Spinal cord (tissue), 10 donors: ENCODE data around the gene ZNF827. TPM values are rescaled to one million over a fixed set of nuclear protein-coding genes. Genes with fewer than 3 reads are reported as not detected.
"Not testable (repeated sequence)": the region's sequence is repeated elsewhere in the genome, so short reads cannot be mapped to it uniquely, and the experiment has no call there.

Experiments
- DNase-seq, 6 donors: peaks; one replicate each; pipeline versions ENCODE4 v3.0.0 to v3.0.0-alpha.2; 2013 to 2015; ENCODE audit warnings: low spot score in 6 of 6, low read depth in 4 of 6
- H3K27ac ChIP-seq: one replicate; pipeline ENCODE4 v1.5.1; 2013; ENCODE audit warnings: low read depth, low read length, control low read depth
- H3K27me3 ChIP-seq: one replicate; pipeline ENCODE4 v1.6.1; 2013; ENCODE audit warnings: low read length; ENCODE audit not compliant: control insufficient read depth, insufficient read depth
- H3K36me3 ChIP-seq: one replicate; pipeline ENCODE4 v1.6.1; 2013; ENCODE audit warnings: low read length; ENCODE audit not compliant: control insufficient read depth, insufficient read depth
- H3K4me1 ChIP-seq: one replicate; pipeline ENCODE4 v1.6.1; 2013; ENCODE audit warnings: low read length; ENCODE audit not compliant: control insufficient read depth, insufficient read depth
- H3K4me3 ChIP-seq: one replicate; pipeline ENCODE4 v1.5.1; 2013; ENCODE audit warnings: low read depth, low read length, control low read depth
- H3K9me3 ChIP-seq: one replicate; pipeline ENCODE4 v1.6.1; 2013; ENCODE audit warnings: low read length; ENCODE audit not compliant: control insufficient read depth, insufficient read depth
- WGBS: methylation state at CpG from one replicate; pipeline ENCODE4 v1.1.5; 2013; ENCODE audit warnings: missing lambda C conversion rate; ENCODE audit not compliant: insufficient coverage; 5-methylcytosine and 5-hydroxymethylcytosine counted together
- polyA plus RNA-seq, 2 donors: library from polyadenylated mRNA; unstranded; fragments of 120-200 nt; gene quantifications; one replicate each; pipeline ENCODE4 v1.2.1, GENCODE V29; 2013; ENCODE audit not compliant: insufficient read length in 2 of 2
- total RNA-seq, 2 donors: library from RNA; depleted of rRNA in 1 of 2; stranded (reverse); fragments of 120-200 nt in 1 of 2; fragments of >200 nt in 1 of 2; gene quantifications; one replicate each; pipeline versions ENCODE4 v1.2.3 to v1.2.4, GENCODE V29; 2013 to 2014
- donor health status: healthy.

The ZNF827 gene
- total and polyA plus RNA-seq, 4 donors = 22.3 to 33.6 (median 26.1) TPM

DNA sequence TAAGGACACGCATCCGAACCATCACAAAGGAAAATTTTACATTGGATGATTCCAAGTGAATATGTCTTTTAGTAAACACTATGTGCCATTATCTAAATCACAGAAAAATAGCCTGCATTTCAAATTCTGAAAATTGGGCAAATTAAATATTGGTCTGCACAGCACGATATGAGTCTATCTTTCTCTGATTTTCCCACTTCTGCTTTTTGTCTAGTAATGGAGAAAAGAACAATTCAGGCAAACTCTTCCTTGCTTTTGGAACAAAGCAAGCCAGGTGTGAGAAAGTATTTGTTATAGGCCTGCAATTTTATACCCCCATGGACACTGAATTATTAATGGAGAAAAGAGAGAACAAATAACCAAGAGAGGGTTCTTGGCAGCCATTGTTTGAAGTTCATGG lies 97.8 kb downstream of the ZNF827 start:
- Histone ChIP-seq H3K4me1 (peaks cover 4% of the 10 kb centered on the region), H3K27ac (no peak overlapping the region), H3K9me3 (no peaks in the 10 kb centered on the region), H3K4me3 (no peak overlapping the region), H3K36me3 (peaks cover 17% of the 10 kb centered on the region), H3K27me3 (no peaks in the 10 kb centered on the region)
- DNase-seq = peak in 1 of 6 donors; percentile 57
- no CpG with 5 or more reads among the region's 3 CpGs for WGBS

DNA sequence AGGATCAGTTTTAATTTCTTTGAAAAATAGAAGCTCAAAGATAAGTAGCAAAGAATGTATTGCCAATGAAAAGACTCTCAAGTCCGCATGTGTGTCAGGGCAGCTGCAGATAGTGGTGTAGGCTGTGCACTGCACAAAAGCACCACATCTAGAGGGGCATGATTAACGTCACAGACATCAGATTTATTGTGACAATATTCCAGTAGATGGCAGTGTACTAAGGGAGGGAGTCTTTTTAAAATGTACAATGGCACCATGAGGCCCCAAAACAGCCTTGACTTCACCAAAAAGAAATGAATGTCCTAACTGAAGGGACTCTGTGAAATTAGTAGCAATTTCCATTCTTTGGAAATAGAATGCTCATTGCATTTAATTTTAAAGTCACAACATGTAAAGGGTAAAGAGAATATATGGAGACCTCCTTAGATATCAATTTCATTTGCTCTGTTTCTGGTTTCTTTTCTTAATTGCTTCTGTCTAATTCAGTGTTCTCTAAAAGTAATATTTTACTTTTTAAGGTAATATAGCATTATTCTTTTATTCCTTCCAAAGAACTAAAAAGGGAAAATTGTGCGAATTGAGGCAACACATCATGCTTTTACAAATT lies 98.4 kb downstream of the ZNF827 start:
- peaks cover 4% of the 10 kb centered on the region for H3K4me1 ChIP-seq
- H3K27ac ChIP-seq = no peak overlapping the region
- H3K27me3 ChIP-seq = no peaks in the 10 kb centered on the region
- H3K9me3 ChIP-seq = no peaks in the 10 kb centered on the region
- H3K36me3 ChIP-seq = peaks cover 12% of the 10 kb centered on the region
- peak in 2 of 6 donors; percentile 41 to 73 for DNase-seq
- H3K4me3 ChIP-seq = no peak overlapping the region
- 80% methylated on average over 1 of the region's 3 CpGs for WGBS

DNA sequence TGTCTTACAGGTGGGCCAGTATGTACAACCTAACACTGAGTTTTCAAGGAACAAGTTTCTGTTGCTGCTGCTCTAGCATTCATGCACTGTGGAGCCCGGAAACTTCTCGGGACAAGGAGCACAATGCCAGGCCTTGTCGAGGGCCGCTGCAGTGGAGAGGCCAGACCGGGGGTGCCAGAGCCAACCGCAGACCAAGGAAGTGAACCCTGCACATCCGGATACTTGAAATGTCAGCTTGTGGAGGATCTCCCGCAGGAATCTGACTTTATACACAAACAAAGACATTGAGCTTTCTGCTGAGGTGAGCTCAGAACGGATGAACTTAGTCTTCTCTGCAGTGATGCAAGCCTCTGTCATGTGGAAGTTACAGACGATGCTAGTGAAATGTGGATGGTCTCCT lies 99.5 kb downstream of the ZNF827 start:
- no peak overlapping the region for H3K4me3 ChIP-seq
- H3K27me3 ChIP-seq = no peaks in the 10 kb centered on the region
- WGBS = 63% methylated on average over 8 of the region's 10 CpGs
- peaks cover 4% of the 10 kb centered on the region for H3K4me1 ChIP-seq
- peaks cover 6% of the 10 kb centered on the region for H3K36me3 ChIP-seq
- DNase-seq = peak in 1 of 6 donors; percentile 23
- H3K9me3 ChIP-seq = no peaks in the 10 kb centered on the region
- H3K27ac ChIP-seq = no peak overlapping the region

DNA sequence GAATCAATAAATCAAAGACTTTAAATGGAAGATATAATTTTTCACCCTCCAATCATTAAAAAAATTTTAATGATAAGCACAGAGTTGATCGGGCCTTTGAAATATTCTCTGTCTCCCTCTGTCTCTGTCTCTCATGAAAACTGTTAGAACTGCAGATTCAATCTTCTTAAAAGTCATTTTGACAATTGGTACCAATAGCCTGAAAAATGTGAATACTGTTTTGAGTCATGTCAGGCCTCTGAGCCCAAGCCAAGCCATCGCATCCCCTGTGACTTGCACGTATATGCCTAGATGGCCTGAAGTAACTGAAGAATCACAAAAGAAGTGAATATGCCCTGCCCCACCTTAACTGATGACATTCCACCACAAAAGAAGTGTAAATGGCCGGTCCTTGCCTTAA lies 106.2 kb downstream of the ZNF827 start:
- H3K4me3 ChIP-seq, H3K27me3 ChIP-seq, H3K27ac ChIP-seq, H3K4me1 ChIP-seq, DNase-seq, H3K9me3 ChIP-seq, H3K36me3 ChIP-seq: not testable (repeated sequence)
- 100% methylated on average over 1 of the region's 4 CpGs for WGBS

DNA sequence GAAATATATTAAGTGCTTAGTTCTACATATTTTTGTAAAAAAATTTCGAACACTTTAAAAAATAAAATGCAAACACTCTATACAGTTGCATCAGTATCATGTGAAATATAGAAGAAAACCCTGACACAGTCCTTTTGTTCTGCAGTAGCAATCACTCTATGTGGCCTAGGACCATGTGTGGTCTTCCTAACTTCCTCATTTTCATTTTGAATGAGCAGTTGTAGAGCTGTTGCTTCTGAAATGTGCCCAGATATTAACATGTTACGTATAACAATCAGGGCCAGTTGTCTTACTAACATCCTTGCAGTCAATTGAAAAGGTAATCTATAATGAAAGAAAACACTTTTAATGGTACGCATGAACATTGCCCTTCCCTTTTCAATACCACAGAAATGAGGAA lies 107.9 kb downstream of the ZNF827 start:
- H3K36me3 ChIP-seq = no peaks in the 10 kb centered on the region
- no peaks in the 10 kb centered on the region for H3K4me1 ChIP-seq
- no peak overlapping the region for H3K27ac ChIP-seq
- no peak for DNase-seq
- WGBS = no CpG with 5 or more reads among the region's 3 CpGs
- no peaks in the 10 kb centered on the region for H3K9me3 ChIP-seq
- no peaks in the 10 kb centered on the region for H3K27me3 ChIP-seq
- H3K4me3 ChIP-seq = no peak overlapping the region

DNA sequence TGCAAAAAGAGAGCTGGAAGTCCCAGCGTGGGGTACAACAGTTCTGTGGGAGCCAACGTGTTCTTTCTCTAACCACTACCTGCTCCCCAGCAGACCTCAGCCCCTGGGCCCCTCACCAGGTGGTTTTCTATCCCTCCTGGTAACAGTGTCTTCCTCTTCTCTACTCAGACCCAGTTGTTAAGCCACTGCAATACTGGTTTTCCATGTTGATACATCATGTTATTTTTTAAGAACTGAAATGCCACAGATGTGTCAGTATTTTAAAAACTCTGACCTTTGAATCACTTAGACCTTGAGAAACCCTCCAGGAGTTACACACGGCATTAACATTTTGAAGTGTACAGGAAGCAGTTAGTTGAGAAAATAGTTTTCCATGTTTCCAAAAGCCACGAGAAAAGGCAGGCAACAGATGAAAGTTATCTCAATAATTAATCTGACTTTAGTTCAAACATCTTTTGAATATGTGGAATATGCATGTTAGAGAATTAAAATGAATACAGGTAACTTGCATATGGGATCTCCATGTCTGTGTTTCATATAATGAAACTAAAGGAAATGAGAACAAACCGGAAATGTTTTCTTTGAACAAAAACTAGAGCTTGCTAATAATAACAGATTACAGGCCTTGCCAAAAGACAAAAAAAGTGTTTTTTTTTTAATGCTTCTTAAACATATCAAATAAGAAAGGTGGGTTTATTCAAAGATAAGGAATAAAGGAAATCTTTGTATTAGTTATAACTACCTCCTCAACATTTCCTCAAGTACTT lies 108.8 kb downstream of the ZNF827 start:
- Histone ChIP-seq H3K27me3 (no peaks in the 10 kb centered on the region), H3K27ac (no peak overlapping the region), H3K4me1 (peaks cover 4% of the 10 kb centered on the region), H3K36me3 (peaks cover 7% of the 10 kb centered on the region), H3K9me3 (no peaks in the 10 kb centered on the region), H3K4me3 (no peak overlapping the region)
- WGBS = 90% methylated on average over 2 of the region's 5 CpGs
- DNase-seq = no peak

DNA sequence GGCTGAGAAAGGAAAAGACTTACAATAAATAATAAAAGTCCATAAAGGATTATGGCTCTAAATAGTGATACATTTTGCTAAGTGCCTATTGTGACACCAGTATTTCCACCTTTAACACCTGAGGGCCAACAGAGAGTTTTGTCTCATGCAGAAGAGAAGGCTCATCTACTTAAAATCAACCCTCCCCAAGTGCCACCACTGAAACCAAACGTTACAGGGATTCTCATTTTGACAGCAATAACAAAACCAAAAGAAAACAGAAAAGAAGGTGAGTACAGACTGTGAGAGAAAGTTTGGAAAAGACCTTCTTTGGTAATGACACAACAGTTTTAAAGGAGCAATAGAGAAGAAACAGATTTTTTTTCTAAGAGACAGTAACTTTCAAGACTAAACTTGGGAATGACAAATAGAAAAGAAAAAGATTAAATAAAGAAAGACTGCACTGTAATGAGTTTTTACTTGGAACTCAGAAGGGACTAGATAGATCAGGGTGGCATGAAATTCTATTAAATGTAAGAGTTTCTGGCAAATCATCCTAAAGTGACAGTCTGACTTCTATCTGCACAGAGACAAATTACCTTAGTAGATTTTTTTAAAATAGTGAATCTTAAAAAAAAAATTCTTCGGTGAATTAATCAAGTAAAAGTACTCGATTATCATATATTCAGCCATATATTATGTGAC lies 109.7 kb downstream of the ZNF827 start:
- Histone ChIP-seq H3K27me3 (no peaks in the 10 kb centered on the region), H3K9me3 (no peaks in the 10 kb centered on the region), H3K36me3 (peaks cover 7% of the 10 kb centered on the region), H3K27ac (no peak overlapping the region), H3K4me3 (no peak overlapping the region), H3K4me1 (peaks cover 4% of the 10 kb centered on the region)
- WGBS = no CpG with 5 or more reads among the region's 3 CpGs
- no peak for DNase-seq

DNA sequence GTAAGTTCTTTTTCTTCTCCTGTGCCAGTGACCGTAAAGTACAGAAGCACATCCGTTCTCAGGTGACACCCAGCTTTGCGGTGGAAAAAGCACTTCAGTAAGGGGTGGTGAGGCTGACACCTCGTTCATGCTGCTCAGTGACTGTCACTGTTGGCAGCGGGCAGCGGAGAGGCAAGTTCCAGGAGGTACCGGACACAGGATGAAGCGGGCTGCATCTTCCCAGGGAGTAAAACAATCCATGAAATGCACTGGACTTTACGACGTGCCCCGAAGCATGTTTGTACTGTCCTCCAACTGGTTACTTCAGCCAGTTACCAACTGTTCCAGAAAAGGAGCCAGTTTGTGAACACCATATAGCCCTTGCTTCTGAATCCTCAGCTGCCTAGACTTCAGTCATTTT lies 110.7 kb downstream of the ZNF827 start:
- H3K4me1 ChIP-seq = peaks cover 4% of the 10 kb centered on the region
- no peak overlapping the region for H3K27ac ChIP-seq
- no peak overlapping the region for H3K4me3 ChIP-seq
- peaks cover 7% of the 10 kb centered on the region for H3K36me3 ChIP-seq
- 87% methylated on average over 8 of the region's 11 CpGs for WGBS
- H3K27me3 ChIP-seq = no peaks in the 10 kb centered on the region
- H3K9me3 ChIP-seq = no peaks in the 10 kb centered on the region
- DNase-seq = no peak

DNA sequence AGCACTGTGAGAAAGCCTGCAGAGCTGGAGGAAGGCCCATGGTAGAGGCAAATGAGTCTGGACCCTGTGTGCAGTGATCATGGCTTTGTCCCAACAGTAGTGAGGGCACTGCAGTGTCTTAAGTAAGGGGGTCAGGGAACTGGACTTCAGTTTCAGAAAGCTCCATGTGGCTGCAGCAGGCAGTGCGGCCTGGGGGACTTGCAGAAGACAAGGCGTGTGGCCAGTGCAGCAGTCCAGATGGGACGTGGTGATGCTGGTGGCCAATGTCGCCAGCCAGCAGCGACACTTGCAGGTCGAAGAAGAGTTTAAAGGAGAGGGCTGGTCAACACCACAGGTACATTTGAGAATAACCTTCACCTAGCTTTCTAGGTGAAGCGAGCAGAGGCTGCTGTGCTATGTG lies 113.4 kb downstream of the ZNF827 start:
- Histone ChIP-seq H3K4me1 (peaks cover 6% of the 10 kb centered on the region), H3K4me3 (no peak overlapping the region), H3K27me3 (no peaks in the 10 kb centered on the region), H3K9me3 (no peaks in the 10 kb centered on the region), H3K36me3 (peaks cover 7% of the 10 kb centered on the region), H3K27ac (no peak overlapping the region)
- 97% methylated on average over 3 of the region's 7 CpGs for WGBS
- DNase-seq = no peak
